Mammary epithelial cell (primary cell): ENCODE results near the gene RTP5.

ENCODE experiments used
- CTCF ChIP-seq, 2 donors: IDR thresholded peaks in 1 of 2; conservative IDR thresholded peaks in 1 of 2; 2 replicates each; pipeline ENCODE4 v1.5.1; 2011 to 2012; ENCODE audit warnings: inconsistent platforms in 2 of 2, low read length in 2 of 2, mild to moderate bottlenecking in 2 of 2, control low read depth in 1 of 2, low read depth in 1 of 2; ENCODE audit not compliant: insufficient read depth in 1 of 2; ENCODE audit errors: extremely low read depth in 1 of 2
- EZH2 ChIP-seq: IDR thresholded peaks from 2 replicates; pipeline ENCODE4 v1.6.1; 2012; ENCODE audit warnings: low read length, inconsistent platforms, borderline replicate concordance

- no peak for TF ChIP-seq CTCF (conservative IDR thresholded peaks at IDR 0.05 in 1 of 2, IDR thresholded peaks at IDR 0.05 in 1 of 2; ENCODE audit: extremely low read depth in 1 of 2, insufficient read depth in 1 of 2, low read depth in 1 of 2, low read length in 2 of 2)
- TF ChIP-seq EZH2 = no peak
Measured at GRCh38 chr2:241855888-241856422, 13.6 kb upstream of the RTP5 start.
